ENCODE data around the gene CLDN8. TPM values are rescaled to one million over a fixed set of nuclear protein-coding genes. Genes with fewer than 3 reads are reported as not detected.

The CLDN8 gene
- total RNA-seq (not detected), polyA plus RNA-seq (ENCODE audit: insufficient read depth, low read depth, low replicate concordance) (not detected)
- long read RNA-seq, donor 1, partial matches to known transcripts: 0 of 2 reads
- long read RNA-seq, donor 1, other reads (novel, unspliced or antisense): 0 of 2 reads
- long read RNA-seq, donor 2, partial matches to known transcripts: 0 of 1 reads
- long read RNA-seq, donor 2, other reads (novel, unspliced or antisense): 0 of 1 reads

- Histone ChIP-seq H3K4me1 (no peaks in the 10 kb centered on the region), H3K36me3 (ENCODE audit: low read depth, missing control alignments) (no peaks in the 10 kb centered on the region), H3K27ac (no peak within 1 kb of the TSS), H3K27me3 (no peaks in the 10 kb centered on the region), H3K4me3 (no peak within 1 kb of the TSS), H3K9me3 (no peaks in the 10 kb centered on the region)
- no peak for DNase-seq
- TF ChIP-seq POLR2A (IDR thresholded peaks at IDR 0.05): no peak
- TF ChIP-seq, protein P1, sequence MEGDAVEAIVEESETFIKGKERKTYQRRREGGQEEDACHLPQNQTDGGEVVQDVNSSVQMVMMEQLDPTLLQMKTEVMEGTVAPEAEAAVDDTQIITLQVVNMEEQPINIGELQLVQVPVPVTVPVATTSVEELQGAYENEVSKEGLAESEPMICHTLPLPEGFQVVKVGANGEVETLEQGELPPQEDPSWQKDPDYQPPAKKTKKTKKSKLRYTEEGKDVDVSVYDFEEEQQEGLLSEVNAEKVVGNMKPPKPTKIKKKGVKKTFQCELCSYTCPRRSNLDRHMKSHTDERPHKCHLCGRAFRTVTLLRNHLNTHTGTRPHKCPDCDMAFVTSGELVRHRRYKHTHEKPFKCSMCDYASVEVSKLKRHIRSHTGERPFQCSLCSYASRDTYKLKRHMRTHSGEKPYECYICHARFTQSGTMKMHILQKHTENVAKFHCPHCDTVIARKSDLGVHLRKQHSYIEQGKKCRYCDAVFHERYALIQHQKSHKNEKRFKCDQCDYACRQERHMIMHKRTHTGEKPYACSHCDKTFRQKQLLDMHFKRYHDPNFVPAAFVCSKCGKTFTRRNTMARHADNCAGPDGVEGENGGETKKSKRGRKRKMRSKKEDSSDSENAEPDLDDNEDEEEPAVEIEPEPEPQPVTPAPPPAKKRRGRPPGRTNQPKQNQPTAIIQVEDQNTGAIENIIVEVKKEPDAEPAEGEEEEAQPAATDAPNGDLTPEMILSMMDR (IDR thresholded peaks at IDR 0.05): no peak
- 64 to 75% methylated on average over 5 of the region's 5 CpGs for WGBS, 2 donors
- intact Hi-C loops (cut with DNase I; ENCODE audit: low total_unique reads): no loop called here
Observed at GRCh38 chr21:30216041-30216723, at the start of gene CLDN8. CLDN8 (minus strand) TSS chr21:30216097; CDS start chr21:30215925, 172 bp downstream.

DNA sequence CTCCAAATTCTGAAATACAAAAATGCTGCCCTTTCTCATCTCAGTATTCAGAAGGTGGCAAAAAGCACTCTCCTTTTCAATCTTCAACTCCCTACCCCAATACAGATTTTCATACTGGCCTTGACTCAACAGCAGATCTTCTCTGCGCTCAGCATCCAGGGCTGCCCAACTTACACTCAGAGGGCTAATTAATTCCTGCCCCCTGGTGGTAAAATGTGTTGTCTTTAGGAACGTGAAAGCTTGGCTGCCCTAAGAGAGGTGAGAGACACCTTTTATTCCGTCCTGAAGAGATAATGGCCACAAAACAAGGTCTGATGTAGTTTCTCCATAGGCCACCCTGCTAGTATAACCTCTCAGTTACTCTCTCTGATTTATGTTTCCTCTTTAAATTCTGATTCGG, 41.9 kb upstream of the CLDN8 start:
- Histone ChIP-seq H3K36me3 (ENCODE audit: low read depth, missing control alignments) (no peaks in the 10 kb centered on the region), H3K27me3 (no peaks in the 10 kb centered on the region), H3K27ac (no peak overlapping the region), H3K4me1 (no peaks in the 10 kb centered on the region), H3K9me3 (no peaks in the 10 kb centered on the region), H3K4me3 (no peak overlapping the region)
- no peak for DNase-seq
- intact Hi-C loops (cut with DNase I; ENCODE audit: low total_unique reads): no loop called here
- WGBS, 2 donors: 72 to 90% methylated on average over 4 of the region's 4 CpGs
- TF ChIP-seq, protein P1 (IDR thresholded peaks at IDR 0.05): peak in 1 of 3 experiments; percentile 10
- TF ChIP-seq POLR2A (IDR thresholded peaks at IDR 0.05): no peak

DNA sequence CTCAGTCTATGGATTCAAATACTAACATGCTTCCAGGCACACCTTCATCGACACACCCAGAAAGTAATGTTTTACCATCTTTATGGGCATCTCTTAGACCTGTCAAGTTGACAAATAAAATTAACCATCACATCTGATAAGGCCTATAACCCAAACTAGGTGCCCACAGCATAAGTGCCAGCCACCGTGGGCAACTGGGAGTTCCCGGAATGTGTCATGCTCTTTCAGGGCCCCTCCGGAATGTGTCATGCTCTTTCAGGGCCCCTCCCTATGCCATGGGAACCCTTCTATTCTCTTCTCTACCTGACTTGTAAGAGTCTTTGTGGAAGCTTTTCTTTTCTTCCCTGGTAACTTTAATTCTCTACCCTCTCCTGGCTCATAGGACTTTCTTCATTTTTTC, 40.2 kb upstream of the CLDN8 start:
- Histone ChIP-seq H3K36me3 (ENCODE audit: low read depth, missing control alignments) (no peaks in the 10 kb centered on the region), H3K27me3 (no peaks in the 10 kb centered on the region), H3K4me3 (no peak overlapping the region), H3K4me1 (no peaks in the 10 kb centered on the region), H3K9me3 (no peaks in the 10 kb centered on the region), H3K27ac (no peak overlapping the region)
- WGBS, 2 donors: 93 to 96% methylated on average over 4 of the region's 4 CpGs
- intact Hi-C loops (cut with DNase I; ENCODE audit: low total_unique reads): no loop called here
- no peak for DNase-seq
- TF ChIP-seq, protein P1 (IDR thresholded peaks at IDR 0.05): no peak
- no peak for TF ChIP-seq POLR2A (IDR thresholded peaks at IDR 0.05)

GRCh38 chr21:30255679-30256078, 39.8 kb upstream of the CLDN8 start:
- Histone ChIP-seq H3K4me1 (no peaks in the 10 kb centered on the region), H3K4me3 (no peak overlapping the region), H3K27ac (no peak overlapping the region), H3K27me3 (no peaks in the 10 kb centered on the region), H3K9me3 (no peaks in the 10 kb centered on the region), H3K36me3 (ENCODE audit: low read depth, missing control alignments) (no peaks in the 10 kb centered on the region)
- TF ChIP-seq, protein P1 (IDR thresholded peaks at IDR 0.05): no peak
- TF ChIP-seq POLR2A (IDR thresholded peaks at IDR 0.05): no peak
- intact Hi-C loops (cut with DNase I; ENCODE audit: low total_unique reads): no loop called here
- 18 to 42% methylated on average over 1 of the region's 1 CpG for WGBS, 2 donors
- DNase-seq: no peak
